GM23338 (cell line): ENCODE measurements around the gene GRM4. TPM values are rescaled to one million over a fixed set of nuclear protein-coding genes. Genes with fewer than 3 reads are reported as not detected.

Source experiments
- ATAC-seq: fragments of 200-7000 bp; cut with Tn5 transposase; 3 replicates; pipeline ENCODE4 v1.9.1; 2020
- DNase-seq: peaks from one replicate; pipeline ENCODE4 v3.0.0-alpha.2; 2015; ENCODE audit warnings: low spot score
- H2AFZ ChIP-seq: fragments of 200-600 bp; sonication (generic); 2 replicates; pipeline ENCODE4 v1.8.0; 2016; ENCODE audit warnings: antibody characterized with exemption, mild to moderate bottlenecking, moderate library complexity
- H3F3A ChIP-seq: fragments of 200-600 bp; sonication (generic); replicated peaks from 2 replicates; pipeline ENCODE4 v1.8.0; 2017; ENCODE audit warnings: antibody characterized with exemption, mixed run types, low read depth
- H3K27ac ChIP-seq: fragments of 200-600 bp; sonication (generic); 2 replicates; pipeline ENCODE4 v1.6.1; 2016; ENCODE audit warnings: low read depth
- H3K27me3 ChIP-seq: fragments of 200-600 bp; sonication (generic); 2 replicates; pipeline ENCODE4 v1.8.0; 2016; ENCODE audit warnings: mild to moderate bottlenecking, mixed run types, moderate library complexity; ENCODE audit not compliant: insufficient read depth
- H3K36me3 ChIP-seq: fragments of 200-600 bp; sonication (generic); 2 replicates; pipeline ENCODE4 v1.8.0; 2016; ENCODE audit warnings: mild to moderate bottlenecking; ENCODE audit not compliant: insufficient read depth
- H3K4me1 ChIP-seq: fragments of 200-600 bp; sonication (generic); 2 replicates; pipeline ENCODE4 v1.8.0; 2016; ENCODE audit warnings: mild to moderate bottlenecking, moderate library complexity; ENCODE audit not compliant: insufficient read depth
- H3K4me2 ChIP-seq: fragments of 200-600 bp; sonication (generic); 2 replicates; pipeline ENCODE4 v1.7.1; 2017; ENCODE audit warnings: mixed run types
- H3K4me3 ChIP-seq: fragments of 200-600 bp; sonication (generic); 2 replicates; pipeline ENCODE4 v1.6.1; 2016; ENCODE audit warnings: mixed run types
- H3K79me2 ChIP-seq: fragments of 200-600 bp; sonication (generic); replicated peaks from 2 replicates; pipeline ENCODE4 v1.8.0; 2017; ENCODE audit warnings: mild to moderate bottlenecking; ENCODE audit not compliant: insufficient read depth
- H3K9me2 ChIP-seq: fragments of 200-600 bp; sonication (generic); 2 replicates; pipeline ENCODE4 v1.8.0; 2017; ENCODE audit not compliant: insufficient read depth
- H4K20me1 ChIP-seq: fragments of 200-600 bp; sonication (generic); replicated peaks from 2 replicates; pipeline ENCODE4 v1.8.0; 2017; ENCODE audit warnings: mild to moderate bottlenecking; ENCODE audit not compliant: insufficient read depth
- H3K27ac Mint-ChIP-seq: 2 replicates; pipeline ENCODE4 v1.8.0; 2020; ENCODE audit warnings: inconsistent platforms, mild to moderate bottlenecking, moderate library complexity, mixed read lengths
- H3K27me3 Mint-ChIP-seq: 3 replicates; pipeline ENCODE4 v1.8.0; 2022; ENCODE audit warnings: low read depth, mild to moderate bottlenecking, moderate library complexity, mixed read lengths, inconsistent platforms; ENCODE audit not compliant: insufficient read depth, poor library complexity
- H3K36me3 Mint-ChIP-seq: 3 replicates; pipeline ENCODE4 v1.8.0; 2021; ENCODE audit warnings: low read depth, mild to moderate bottlenecking, inconsistent platforms, moderate library complexity, mixed read lengths
- H3K4me1 Mint-ChIP-seq: 3 replicates; pipeline ENCODE4 v1.8.0; 2020; ENCODE audit warnings: mild to moderate bottlenecking, inconsistent platforms, mixed read lengths
- H3K4me3 Mint-ChIP-seq: 3 replicates; pipeline ENCODE4 v1.8.0; 2021; ENCODE audit warnings: moderate library complexity, mild to moderate bottlenecking, inconsistent platforms, mixed read lengths
- H3K9me3 Mint-ChIP-seq: 3 replicates; pipeline ENCODE4 v1.8.0; 2020; ENCODE audit warnings: moderate library complexity, mild to moderate bottlenecking, inconsistent platforms, mixed read lengths
- CREB1 ChIP-seq: fragments of 250-450 bp; sonication (Bioruptor Pico); IDR thresholded peaks from 2 replicates; pipeline ENCODE4 v1.5.0; 2020; ENCODE audit warnings: low read depth, mild to moderate bottlenecking, moderate library complexity
- CTCF ChIP-seq, 2 experiments: fragments of 200-600 bp in 1 of 2; sonication (generic) in 1 of 2; conservative IDR thresholded peaks; 2 replicates each; pipeline versions ENCODE4 v1.5.1 to v1.6.1; 2016 to 2017; ENCODE audit warnings: antibody characterized with exemption in 2 of 2, low read depth in 2 of 2, mild to moderate bottlenecking in 2 of 2, moderate library complexity in 1 of 2
- ETS1 ChIP-seq: IDR thresholded peaks from 2 replicates; pipeline ENCODE4 v1.6.1; 2016; ENCODE audit warnings: antibody characterized with exemption
- EZH2 ChIP-seq: fragments of 200-600 bp; sonication (generic); IDR thresholded peaks from one replicate; pipeline ENCODE4 v1.8.0; 2017; ENCODE audit warnings: antibody characterized with exemption, mild to moderate bottlenecking, low read depth; ENCODE audit not compliant: unreplicated experiment
- JUNB ChIP-seq: IDR thresholded peaks from one replicate; pipeline ENCODE4 v1.6.1; 2016; ENCODE audit warnings: antibody characterized with exemption; ENCODE audit not compliant: unreplicated experiment
- NANOG ChIP-seq: IDR thresholded peaks from 2 replicates; pipeline ENCODE4 v1.6.1; 2016; ENCODE audit warnings: antibody characterized with exemption, borderline replicate concordance
- POLR2AphosphoS5 ChIP-seq: IDR thresholded peaks from 2 replicates; pipeline ENCODE4 v1.6.1; 2016; ENCODE audit warnings: antibody characterized with exemption, low read depth
- STAT1 ChIP-seq: IDR thresholded peaks from one replicate; pipeline ENCODE4 v1.6.1; 2016; ENCODE audit warnings: antibody characterized with exemption; ENCODE audit not compliant: unreplicated experiment
- ZNF462 ChIP-seq: fragments of 250-450 bp; sonication (Bioruptor Pico); IDR thresholded peaks from 2 replicates; pipeline ENCODE4 v1.5.0; 2020; ENCODE audit warnings: mild to moderate bottlenecking, moderate library complexity
- polyA plus RNA-seq: library from polyadenylated mRNA; unstranded; fragments of >200 nt; fragmentation: Nextera tagmentation; extraction: Ambion mirVana; gene quantifications from 2 replicates; pipeline ENCODE4 v1.2.1, GENCODE V29; 2016
- total RNA-seq: library from RNA; depleted of rRNA; stranded (reverse); fragments of >200 nt; shearing (Covaris generic); gene quantifications from 2 replicates; pipeline ENCODE4 v1.2.3, GENCODE V29; 2014

Gene GRM4
- total and polyA plus RNA-seq, 2 experiments from 2014 or later, result 7.0 to 30.6 TPM

GRCh38 chr6:34004706-34005105 is 141.2 kb downstream of the GRM4 start:
- H3K4me2 ChIP-seq, result no peak overlapping the region
- DNase-seq (no peak), ATAC-seq (no peak)
- Mint-ChIP-seq H3K4me1 (peaks cover 20% of the 10 kb centered on the region), H3K27me3 (peaks cover 81% of the 10 kb centered on the region), H3K9me3 (peaks cover 14% of the 10 kb centered on the region), H3K4me3 (no peak overlapping the region; the same call in 2 of the 3 replicates), H3K36me3 (peaks cover 3% of the 10 kb centered on the region; the same call in 2 of the 3 replicates), H3K27ac (no peak overlapping the region)
- no peak overlapping the region for H2AFZ ChIP-seq
- H3K9me2 ChIP-seq, result no peaks in the 10 kb centered on the region
- H3K4me3 ChIP-seq, result no peak overlapping the region
- TF ChIP-seq POLR2AphosphoS5 (no peak), EZH2 (no peak), CTCF (conservative IDR thresholded peaks at IDR 0.05; ENCODE audit: low read depth in 2 of 2) (no peak)
- no peaks in the 10 kb centered on the region for H3F3A ChIP-seq
- H3K27me3 ChIP-seq, result peaks cover 87% of the 10 kb centered on the region
- H4K20me1 ChIP-seq, result peaks cover 13% of the 10 kb centered on the region; the same call in 1 of the 2 replicates
- no peaks in the 10 kb centered on the region for H3K79me2 ChIP-seq
- no peak overlapping the region for H3K27ac ChIP-seq
- no peaks in the 10 kb centered on the region for H3K36me3 ChIP-seq
- peaks cover 28% of the 10 kb centered on the region for H3K4me1 ChIP-seq

GRCh38 chr6:34003962-34004361 is 141.9 kb downstream of the GRM4 start:
- Histone ChIP-seq H3K27ac (no peak overlapping the region), H3K27me3 (peaks cover 84% of the 10 kb centered on the region), H3K36me3 (no peaks in the 10 kb centered on the region), H4K20me1 (peaks cover 13% of the 10 kb centered on the region; the same call in 1 of the 2 replicates), H3K9me2 (no peaks in the 10 kb centered on the region), H3F3A (no peaks in the 10 kb centered on the region), H2AFZ (no peak overlapping the region), H3K4me3 (no peak overlapping the region), H3K79me2 (no peaks in the 10 kb centered on the region), H3K4me2 (no peak overlapping the region), H3K4me1 (peaks cover 28% of the 10 kb centered on the region)
- Mint-ChIP-seq H3K4me1 (peaks cover 20% of the 10 kb centered on the region), H3K9me3 (peaks cover 13% of the 10 kb centered on the region), H3K36me3 (peaks cover 3% of the 10 kb centered on the region; the same call in 2 of the 3 replicates), H3K4me3 (no peak overlapping the region), H3K27me3 (peaks cover 81% of the 10 kb centered on the region), H3K27ac (no peak overlapping the region)
- DNase-seq, result no peak
- no peak for ATAC-seq
- no peak for TF ChIP-seq CTCF (conservative IDR thresholded peaks at IDR 0.05; ENCODE audit: low read depth in 2 of 2)
- no peak for TF ChIP-seq CREB1 (CRISPR knock-in tag)
- TF ChIP-seq ZNF462 (CRISPR knock-in tag), result no peak
- no peak for TF ChIP-seq ETS1
- TF ChIP-seq STAT1, result no peak
- TF ChIP-seq JUNB, result no peak
- TF ChIP-seq POLR2AphosphoS5, result no peak
- no peak for TF ChIP-seq NANOG
